GM21528 (cell line): Measurements from ENCODE around the gene CYTH3.
"Not testable (repeated sequence)": the region's sequence is repeated elsewhere in the genome, so short reads cannot be mapped to it uniquely, and the experiment has no call there.

Source experiments
- ATAC-seq: cut with Tn5 transposase; IDR thresholded peaks from one replicate; pipeline ENCODE4 v1.9.1; 2021; ENCODE audit warnings: mild to moderate bottlenecking, moderate library complexity; ENCODE audit not compliant: unreplicated experiment, low FRiP score

Gene CYTH3

DNA sequence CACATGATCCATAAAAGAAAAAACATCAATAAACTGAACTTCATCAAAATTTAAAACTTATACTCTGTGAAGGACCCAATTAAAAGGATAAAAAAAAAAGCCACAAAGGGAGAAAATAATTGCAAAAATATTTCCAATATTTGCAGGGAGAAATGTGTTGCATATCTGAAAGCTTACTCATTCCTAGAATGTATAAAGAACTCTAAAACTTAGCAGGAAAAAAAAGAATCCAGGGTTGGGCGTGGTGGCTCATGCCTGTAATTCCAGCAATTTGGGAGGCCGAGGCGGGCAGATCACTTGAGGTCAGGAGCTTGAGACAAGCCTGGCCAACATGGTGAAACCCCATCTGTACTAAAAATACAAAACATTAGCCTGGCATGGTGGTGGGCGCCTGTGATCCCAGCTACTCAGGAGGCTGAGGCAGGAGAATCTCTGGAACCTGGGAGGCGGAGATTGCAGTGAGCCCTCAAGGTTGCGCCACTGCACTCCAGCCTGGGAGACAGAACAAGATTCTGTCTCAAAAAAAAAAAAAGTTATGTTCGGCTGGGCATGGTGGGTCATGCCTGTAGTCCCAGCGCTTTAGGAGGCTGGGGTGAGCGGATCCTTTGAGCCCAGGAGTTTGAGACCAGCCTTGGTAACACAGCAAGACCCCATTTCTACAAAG, 11.1 kb upstream of the CYTH3 start:
- ATAC-seq: not testable (repeated sequence)

- no peak for ATAC-seq
Measured at GRCh38 chr7:6279937-6280336, 7.5 kb upstream of the CYTH3 start.

DNA sequence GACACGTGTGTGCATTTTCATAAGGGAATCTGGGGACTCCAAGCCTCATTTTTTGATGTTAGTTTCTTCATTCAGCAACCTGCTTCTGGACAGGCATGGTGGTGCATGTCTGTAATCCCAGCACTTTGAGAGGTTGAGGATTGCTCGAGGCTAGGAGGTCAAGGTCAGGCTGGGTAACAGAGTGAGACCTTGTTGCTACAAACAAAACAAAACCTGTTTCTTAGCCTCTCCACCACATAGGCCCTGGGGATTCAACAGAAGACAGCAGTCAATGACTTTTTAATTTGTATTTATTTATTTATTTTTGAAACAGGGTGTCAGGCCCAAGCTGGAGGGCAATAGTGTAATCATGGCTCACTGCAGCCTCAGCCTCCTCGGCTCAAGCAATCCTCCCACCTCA, 6.9 kb upstream of the CYTH3 start:
- ATAC-seq: no peak

GRCh38 chr7:6278749-6279310, 6.4 kb upstream of the CYTH3 start:
- no peak for ATAC-seq

GRCh38 chr7:6277476-6277875, 5.1 kb upstream of the CYTH3 start:
- ATAC-seq: no peak

DNA sequence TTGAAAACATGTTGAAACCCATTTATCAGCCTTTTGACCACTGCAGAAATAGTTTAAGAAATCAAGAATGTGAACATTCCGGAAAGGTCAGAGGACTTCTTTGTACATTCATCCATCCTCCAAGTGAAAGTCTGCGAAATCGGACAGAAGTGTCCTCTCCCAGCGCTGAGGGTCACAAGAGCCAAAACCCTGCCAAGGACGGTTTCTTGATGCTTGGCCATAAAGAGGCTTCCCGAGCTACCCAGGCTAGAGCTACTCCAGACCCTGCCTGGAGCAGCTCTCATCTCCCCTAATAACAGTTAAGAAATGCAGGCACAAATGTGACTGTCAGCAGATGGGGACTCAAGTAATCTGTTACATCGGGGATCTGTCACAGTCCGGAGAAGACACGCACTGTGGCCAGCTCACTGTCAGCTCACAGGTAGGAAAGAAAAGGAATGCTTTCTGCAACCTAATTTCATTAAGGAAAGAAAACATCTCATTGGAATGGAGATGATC, 4.5 kb upstream of the CYTH3 start:
- ATAC-seq: no peak

DNA sequence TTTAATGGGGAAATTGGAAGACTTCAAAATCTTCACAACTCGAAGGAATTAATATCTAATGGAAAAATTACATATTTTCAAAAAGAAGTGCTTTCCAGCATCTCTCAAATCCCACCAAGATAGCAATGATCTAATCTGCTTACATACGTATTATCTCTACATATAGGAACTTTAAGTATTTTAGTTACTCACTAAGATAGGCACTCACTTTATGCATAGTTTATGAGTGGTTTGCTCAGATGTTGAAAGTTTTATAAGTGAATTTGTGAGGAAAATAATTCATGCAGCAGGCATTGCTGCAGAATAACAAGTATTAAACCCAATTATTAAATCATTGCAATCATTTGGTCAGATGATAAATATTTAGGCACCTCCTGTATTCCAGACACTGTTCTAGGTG, 2.3 kb upstream of the CYTH3 start:
- ATAC-seq: no peak

GRCh38 chr7:6273917-6274630, 1.6 kb upstream of the CYTH3 start:
- no peak for ATAC-seq

GRCh38 chr7:6273380-6273837, 985 bp upstream of the CYTH3 start:
- ATAC-seq: no peak

- ATAC-seq: no peak
Measured at GRCh38 chr7:6271694-6272440, 557 bp downstream of the CYTH3 start.

GRCh38 chr7:6271060-6271658, 1.3 kb downstream of the CYTH3 start:
- no peak for ATAC-seq

DNA sequence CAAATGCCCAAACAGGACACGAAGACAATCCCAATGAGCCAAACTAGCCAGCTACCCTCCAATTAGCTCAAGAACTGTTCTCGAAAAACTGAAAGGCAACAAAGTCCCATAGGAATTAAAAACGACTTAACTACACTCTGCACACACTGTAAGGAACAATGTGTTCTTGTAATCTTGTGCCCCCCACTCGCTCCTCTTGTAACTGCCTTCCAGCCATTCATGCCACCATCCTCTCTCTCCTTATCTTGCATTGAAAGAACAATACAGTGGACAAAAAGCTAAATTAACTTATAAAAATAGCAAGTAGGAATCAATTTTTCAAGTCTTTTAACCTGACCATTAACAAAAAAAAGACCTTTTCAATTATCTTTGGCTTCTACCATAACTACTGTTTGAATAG, 2.9 kb downstream of the CYTH3 start:
- no peak for ATAC-seq

- ATAC-seq: no peak
Measured at GRCh38 chr7:6268907-6269306, 3.5 kb downstream of the CYTH3 start.

DNA sequence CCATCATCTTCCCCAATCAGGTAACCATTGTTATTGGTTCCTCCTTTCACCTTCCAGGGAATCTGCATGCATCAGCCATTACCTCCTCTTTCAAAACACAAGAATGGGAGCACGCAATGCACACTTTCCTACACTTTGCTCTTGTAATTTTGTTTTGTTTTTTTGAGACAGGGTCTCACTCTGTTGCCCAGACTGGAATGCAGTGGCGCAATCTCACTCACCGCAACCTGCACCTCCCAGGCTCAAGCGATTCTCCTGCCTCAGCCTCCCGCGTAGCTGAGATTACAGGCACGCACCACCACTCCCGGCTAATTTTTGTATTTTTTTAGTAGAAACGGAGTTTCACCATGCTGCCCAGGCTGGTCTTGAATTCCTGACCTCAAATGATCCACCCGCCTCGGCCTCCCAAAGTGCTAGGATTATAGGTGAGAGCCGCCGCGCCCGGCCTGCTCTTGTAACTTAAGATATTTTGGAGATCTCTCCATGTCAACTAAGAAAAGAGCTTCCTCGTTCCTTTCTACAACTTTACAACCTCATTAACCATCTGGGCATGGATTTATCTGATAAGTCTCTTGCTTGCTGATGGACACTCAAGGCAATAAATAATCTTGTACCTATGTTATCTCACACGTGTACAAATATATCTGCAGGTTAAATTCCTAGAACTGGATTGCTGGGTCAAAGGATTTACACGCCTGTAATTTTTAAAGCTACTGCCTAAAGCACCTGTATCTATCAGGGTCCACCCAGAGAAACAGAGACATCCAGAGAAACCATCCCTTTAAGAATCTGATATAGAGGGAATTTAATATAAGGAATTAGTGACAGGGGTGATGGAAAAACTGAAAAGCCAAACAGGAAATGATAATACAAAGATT, 4.2 kb downstream of the CYTH3 start:
- no peak for ATAC-seq

- ATAC-seq: no peak
Measured at GRCh38 chr7:6266699-6267098, 5.7 kb downstream of the CYTH3 start.

DNA sequence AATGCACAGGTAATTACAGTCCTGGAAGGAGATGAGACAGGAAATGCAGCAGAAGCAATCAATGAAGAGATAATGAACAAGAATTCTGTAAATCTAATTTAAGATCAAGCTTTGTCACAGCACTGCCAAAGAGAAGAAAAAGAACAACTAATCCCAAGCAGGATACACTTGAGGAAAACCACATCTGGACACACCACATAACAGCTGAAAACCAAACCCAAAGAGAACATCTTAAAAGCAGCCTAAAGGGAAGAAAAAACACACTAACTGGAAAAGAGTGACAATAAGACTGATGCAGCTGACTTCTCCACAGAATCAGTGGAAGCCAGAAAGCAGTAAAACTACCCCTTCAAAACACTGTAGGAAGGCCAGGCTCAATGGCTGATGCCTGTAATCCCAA, 10.2 kb downstream of the CYTH3 start:
- no peak for ATAC-seq

DNA sequence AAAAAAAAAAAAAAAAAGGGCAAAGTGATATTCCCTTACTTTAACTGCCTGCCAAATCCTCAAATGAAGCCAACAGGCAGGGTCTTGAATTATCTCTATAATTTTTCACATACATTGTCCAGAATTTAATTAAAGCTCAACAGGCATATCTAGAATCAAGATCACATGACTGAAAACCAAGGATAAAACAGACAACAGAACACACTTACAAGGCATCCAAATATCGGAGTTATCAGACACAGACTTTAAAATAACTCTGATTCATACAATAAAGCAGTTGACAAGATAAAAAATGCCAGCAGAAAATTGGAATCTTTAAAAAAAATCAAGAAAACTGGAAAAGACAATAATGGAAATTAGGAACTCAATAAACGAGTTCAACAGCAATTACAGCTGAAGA, 10.7 kb downstream of the CYTH3 start:
- ATAC-seq: no peak

DNA sequence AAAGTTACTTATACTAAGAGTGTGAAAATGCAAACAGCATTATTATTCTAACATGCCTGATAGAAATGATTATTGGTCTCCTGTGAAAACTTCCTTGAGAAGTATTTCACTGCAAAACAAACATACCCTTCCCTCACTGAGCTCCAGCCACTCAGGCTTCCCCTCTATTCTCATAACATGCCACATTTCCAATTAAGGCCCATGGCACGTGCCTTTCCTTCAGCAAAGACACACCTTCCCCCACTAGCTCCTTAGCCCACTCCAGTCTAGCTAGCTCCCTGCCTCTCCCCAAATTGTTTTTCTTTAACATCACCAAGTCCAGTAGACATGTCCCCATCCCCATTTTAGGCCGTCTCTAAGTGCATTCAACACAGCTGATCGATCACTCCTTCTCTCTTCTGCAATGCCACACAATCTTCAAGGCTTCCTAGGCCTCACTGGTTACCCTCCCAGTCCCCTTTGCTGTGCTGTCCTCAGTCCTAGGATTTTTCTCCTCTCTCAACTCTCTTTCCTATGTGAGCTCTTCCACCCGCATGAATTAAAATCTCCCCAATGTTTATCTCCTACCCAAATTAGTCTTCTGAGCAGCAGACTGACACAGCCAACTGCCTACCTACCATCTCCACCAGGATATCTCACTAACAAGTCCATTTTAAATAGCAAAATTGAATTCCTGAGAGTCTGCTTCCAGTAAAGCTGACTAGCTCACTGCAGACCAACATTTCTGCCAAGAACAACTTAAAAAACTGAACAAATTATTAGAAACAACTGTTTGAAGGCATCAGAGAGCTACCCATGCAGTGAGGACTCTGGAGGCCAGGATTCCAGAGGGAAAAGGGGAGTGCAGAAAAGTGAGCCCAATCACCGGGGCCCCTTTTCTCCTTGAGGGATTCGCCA, 11.9 kb downstream of the CYTH3 start:
- ATAC-seq: no peak

DNA sequence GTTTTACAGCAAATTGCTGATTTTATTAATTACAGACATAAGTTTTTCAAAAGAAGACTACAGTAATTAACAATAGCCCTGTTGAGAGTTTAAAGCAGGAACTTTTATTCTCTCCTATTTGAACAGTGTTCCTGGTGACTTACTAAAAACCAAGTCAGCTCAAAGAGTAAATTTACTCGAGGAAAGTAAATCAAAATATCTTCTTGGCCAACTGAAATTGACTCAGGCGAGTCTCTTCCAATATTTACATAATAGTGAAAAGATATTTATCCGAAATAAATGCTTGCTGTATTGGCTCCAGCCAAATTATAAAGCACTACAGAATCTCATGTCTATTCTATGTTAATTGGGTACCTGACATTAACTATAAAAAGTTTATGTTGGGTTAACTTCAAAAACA, 13.2 kb downstream of the CYTH3 start:
- no peak for ATAC-seq
